ENCODE results near the gene PALS2. TPM values are rescaled to one million over a fixed set of nuclear protein-coding genes. Genes with fewer than 3 reads are reported as not detected.

PALS2 gene
- total and polyA plus RNA-seq, 2 donors (not counting 3 experiments of a cell fraction or from before 2014, with no cell fraction given): 4.3 to 23.6 TPM

GRCh38 chr7:24609570-24609969 lies 36.3 kb downstream of the PALS2 start:
- DNase-seq (ENCODE audit: low read depth, low spot score) (no peak), FAIRE-seq (no peak)
- Histone ChIP-seq H4K20me1 (replicated peaks; ENCODE audit: control insufficient read depth, extremely low read depth, insufficient read depth, low read length) (no peaks in the 10 kb centered on the region), H2AFZ (ENCODE audit: low read depth, low read length) (no peak overlapping the region), H3K9ac (replicated peaks; ENCODE audit: extremely low read depth, insufficient read depth, low read length) (no peak overlapping the region), H3K4me1 (ENCODE audit: control insufficient read depth, extremely low read depth, insufficient read depth, low read length) (peaks cover 7% of the 10 kb centered on the region), H3K27me3 (ENCODE audit: control insufficient read depth in 2 of 2, insufficient read depth in 2 of 2, low read length in 2 of 2) (no peaks in the 10 kb centered on the region), H3K79me2 (ENCODE audit: control insufficient read depth, insufficient read depth, low read length) (peaks cover 20% of the 10 kb centered on the region), H3K27ac (ENCODE audit: insufficient read depth, low read depth, low read length) (no peak overlapping the region), H3K4me3 (replicated peaks in 1 of 3; ENCODE audit: insufficient read depth in 1 of 3, low read depth in 1 of 3, low read length in 3 of 3) (no peak overlapping the region), H3K4me2 (ENCODE audit: insufficient read depth, low read length) (no peak overlapping the region), H3K9me3 (replicated peaks; ENCODE audit: control insufficient read depth, insufficient read depth, low read length) (no peaks in the 10 kb centered on the region), H3K9me1 (replicated peaks; ENCODE audit: control insufficient read depth, extremely low read depth, insufficient read depth, low read length) (no peaks in the 10 kb centered on the region), H3K36me3 (ENCODE audit: control insufficient read depth in 2 of 2, extremely low read depth in 1 of 2, insufficient read depth in 2 of 2, low read length in 2 of 2) (no peaks in the 10 kb centered on the region)
- CTCF ChIA-PET: no interaction called here
- intact Hi-C loops (cut with micrococcal nuclease) (no loop called here), dilution Hi-C loops (cut with MboI; ENCODE audit: extremely low pct_ligation_motif_present, low sequenced_read_pairs) (no loop called here)
- POLR2A ChIA-PET: no interaction called here
- no TSS peak for BruUV-seq (replicated peaks)
- TF ChIP-seq MYC (IDR thresholded peaks at IDR 0.05; ENCODE audit: low read depth, low read length): no peak
- no peak for TF ChIP-seq EZH2 (IDR thresholded peaks at IDR 0.05; ENCODE audit: borderline replicate concordance, low read depth, low read length, severe bottlenecking)
- no peak for TF ChIP-seq POLR2AphosphoS5 (IDR thresholded peaks at IDR 0.05; ENCODE audit: insufficient read depth, low read depth, low read length)

GRCh38 chr7:24611130-24611529 lies 37.9 kb downstream of the PALS2 start:
- TF ChIP-seq CTCF (IDR thresholded peaks at IDR 0.05; ENCODE audit: extremely low read depth in 1 of 2, insufficient read depth in 1 of 2, low read depth in 1 of 2, low read length in 2 of 2): no peak
- TF ChIP-seq JUN (IDR thresholded peaks at IDR 0.05; ENCODE audit: borderline replicate concordance, insufficient read depth, insufficient read length, low read depth): no peak
- no peak for TF ChIP-seq EZH2 (IDR thresholded peaks at IDR 0.05; ENCODE audit: borderline replicate concordance, low read depth, low read length, severe bottlenecking)
- TF ChIP-seq FOS (IDR thresholded peaks at IDR 0.05; ENCODE audit: borderline replicate concordance, insufficient read depth, low read length): no peak
- TF ChIP-seq POLR2A (IDR thresholded peaks at IDR 0.05; ENCODE audit: low read depth, low read length): no peak
- no peak for TF ChIP-seq MYC (IDR thresholded peaks at IDR 0.05; ENCODE audit: low read depth, low read length)
- no peak for TF ChIP-seq GATA2 (IDR thresholded peaks at IDR 0.05; ENCODE audit: insufficient read depth, insufficient read length, low read depth, low read length)
- no peak for TF ChIP-seq MAX (IDR thresholded peaks at IDR 0.05; ENCODE audit: insufficient read depth, insufficient read length)
- TF ChIP-seq POLR2AphosphoS5 (IDR thresholded peaks at IDR 0.05; ENCODE audit: insufficient read depth, low read depth, low read length): no peak
- CTCF ChIA-PET: interaction anchor here (0.9 to 1.1 kb wide), 2 partner anchors 10 to 14 kb away, joined by 3 to 4 read pairs; no protein-coding TSS in a partner anchor

More at GRCh38 chr7:24611130-24611529, 37.9 kb downstream of the PALS2 start:
- no peak for DNase-seq (ENCODE audit: low read depth, low spot score)
- H3K4me3 ChIP-seq (replicated peaks in 1 of 3; ENCODE audit: insufficient read depth in 1 of 3, low read depth in 1 of 3, low read length in 3 of 3): no peak overlapping the region
- dilution Hi-C loops (cut with MboI; ENCODE audit: extremely low pct_ligation_motif_present, low sequenced_read_pairs) (no loop called here), intact Hi-C loops (cut with micrococcal nuclease) (no loop called here)
- no peaks in the 10 kb centered on the region for H3K36me3 ChIP-seq (ENCODE audit: control insufficient read depth in 2 of 2, extremely low read depth in 1 of 2, insufficient read depth in 2 of 2, low read length in 2 of 2)
- BruUV-seq (replicated peaks): no TSS peak
- no peaks in the 10 kb centered on the region for H4K20me1 ChIP-seq (replicated peaks; ENCODE audit: control insufficient read depth, extremely low read depth, insufficient read depth, low read length)
- no peaks in the 10 kb centered on the region for H3K9me3 ChIP-seq (replicated peaks; ENCODE audit: control insufficient read depth, insufficient read depth, low read length)
- no peak overlapping the region for H3K4me2 ChIP-seq (ENCODE audit: insufficient read depth, low read length)
- H3K9ac ChIP-seq (replicated peaks; ENCODE audit: extremely low read depth, insufficient read depth, low read length): no peak overlapping the region
- H3K9me1 ChIP-seq (replicated peaks; ENCODE audit: control insufficient read depth, extremely low read depth, insufficient read depth, low read length): no peaks in the 10 kb centered on the region
- H3K4me1 ChIP-seq (ENCODE audit: control insufficient read depth, extremely low read depth, insufficient read depth, low read length): peaks cover 7% of the 10 kb centered on the region
- POLR2A ChIA-PET: no interaction called here
- H3K27me3 ChIP-seq (ENCODE audit: control insufficient read depth in 2 of 2, insufficient read depth in 2 of 2, low read length in 2 of 2): no peaks in the 10 kb centered on the region
- H3K79me2 ChIP-seq (ENCODE audit: control insufficient read depth, insufficient read depth, low read length): peaks cover 20% of the 10 kb centered on the region
- no peak overlapping the region for H2AFZ ChIP-seq (ENCODE audit: low read depth, low read length)
- no peak for FAIRE-seq
- no peak overlapping the region for H3K27ac ChIP-seq (ENCODE audit: insufficient read depth, low read depth, low read length)
